Stimulated activated naive CD8-positive, alpha-beta T cell treated with anti-CD3 and anti-CD28 coated beads, Interleukin-15, amount 100 ng/mL, for 72 hours (primary cell): Measurements from ENCODE around the gene DLG2.
A peak's percentile ranks its signal among the peaks of the same experiment; 100 is the strongest.

Source experiments
- ATAC-seq: fragments of 150-1000 bp; cut with Tn5 transposase; 2 replicates; pipeline ENCODE4 v1.10.0; 2021; ENCODE audit warnings: mild to moderate bottlenecking, moderate library complexity
- DNase-seq, 2 donors: peaks; one replicate each; pipeline ENCODE4 v3.0.0; 2021 to 2022
- H3K27ac Mint-ChIP-seq, 2 donors: one replicate each; pipeline ENCODE4 v1.8.0; 2022; ENCODE audit warnings: mild to moderate bottlenecking in 2 of 2, mixed read lengths in 2 of 2, moderate library complexity in 2 of 2
- H3K27me3 Mint-ChIP-seq: one replicate; pipeline ENCODE4 v1.8.0; 2022; ENCODE audit warnings: mixed read lengths
- H3K4me1 Mint-ChIP-seq: one replicate; pipeline ENCODE4 v1.8.0; 2022; ENCODE audit warnings: mild to moderate bottlenecking, mixed read lengths
- H3K4me3 Mint-ChIP-seq, 2 donors: one replicate each; pipeline ENCODE4 v1.8.0; 2022; ENCODE audit warnings: mild to moderate bottlenecking in 2 of 2, mixed read lengths in 2 of 2, moderate library complexity in 1 of 2
- H3K9me3 Mint-ChIP-seq, 2 donors: one replicate each; pipeline ENCODE4 v1.8.0; 2022; ENCODE audit warnings: mixed read lengths in 2 of 2

The DLG2 gene

DNA sequence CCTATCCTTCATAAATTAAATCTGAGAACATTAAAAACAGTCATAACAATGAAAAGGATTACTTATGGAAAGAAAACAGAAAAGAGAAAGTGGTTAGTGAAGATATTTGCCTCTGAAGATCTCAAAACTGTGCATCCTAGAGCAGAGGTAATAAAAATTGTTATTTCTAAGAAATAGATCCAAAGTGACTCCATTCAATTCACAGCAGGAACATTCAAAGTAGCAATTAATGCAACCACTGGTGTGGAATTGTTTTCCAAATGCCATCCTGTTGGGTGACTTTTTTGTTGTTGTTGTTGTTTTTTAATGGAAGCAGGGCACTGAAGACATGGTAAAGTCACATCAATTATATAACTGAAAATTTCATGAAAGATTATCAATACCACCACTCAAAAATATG lies 1201.5 kb downstream of the DLG2 start:
- Mint-ChIP-seq H3K9me3 (peaks cover 22 to 24% of the 10 kb centered on the region in 2 donors), H3K27me3 (no peaks in the 10 kb centered on the region), H3K27ac (no peak overlapping the region), H3K4me1 (no peaks in the 10 kb centered on the region), H3K4me3 (no peak overlapping the region)
- no peak for ATAC-seq
- DNase-seq, result no peak

DNA sequence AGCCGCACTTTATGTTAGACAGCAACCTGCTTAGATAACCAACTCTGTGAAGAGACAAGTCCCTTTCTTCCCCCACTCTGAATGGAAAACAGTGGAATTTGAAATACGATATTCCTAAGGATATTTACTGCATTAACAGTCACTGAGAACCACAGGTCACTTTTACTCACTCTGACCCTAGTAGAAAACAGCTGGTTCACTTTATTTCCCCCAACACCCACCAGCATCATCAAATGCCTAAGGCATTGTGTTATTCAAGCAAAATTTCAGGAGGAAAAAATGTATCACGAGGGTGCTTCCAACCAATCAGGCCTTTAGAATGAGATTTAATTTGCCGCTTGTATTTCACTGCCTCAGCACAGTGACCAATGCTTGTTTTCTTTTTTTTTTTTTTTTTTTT lies 1206.9 kb downstream of the DLG2 start:
- Mint-ChIP-seq H3K27ac (no peak overlapping the region), H3K4me1 (no peaks in the 10 kb centered on the region), H3K27me3 (no peaks in the 10 kb centered on the region), H3K4me3 (no peak overlapping the region), H3K9me3 (peaks cover 19 to 29% of the 10 kb centered on the region in 2 donors)
- DNase-seq, result no peak
- no peak for ATAC-seq

DNA sequence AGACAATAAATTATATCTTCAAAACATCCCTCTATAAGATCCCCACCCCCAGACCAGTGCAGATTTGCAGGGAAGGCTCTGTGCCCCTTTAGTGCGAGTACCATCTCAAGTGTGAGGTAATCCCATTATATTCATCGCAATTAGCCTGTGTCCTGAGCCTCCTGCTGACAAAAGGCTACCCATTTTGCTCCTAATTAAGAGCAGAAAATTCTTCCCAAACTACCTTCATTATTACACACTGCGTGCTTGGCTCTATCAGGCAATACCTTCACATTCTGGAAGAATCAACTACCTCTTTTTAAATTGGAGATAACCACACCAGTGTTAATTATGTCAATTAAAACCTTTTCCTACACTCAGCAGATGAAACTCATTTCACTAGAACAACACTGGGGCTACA lies 1207.5 kb downstream of the DLG2 start:
- Mint-ChIP-seq H3K4me1 (no peaks in the 10 kb centered on the region), H3K27ac (no peak overlapping the region), H3K27me3 (no peaks in the 10 kb centered on the region), H3K4me3 (no peak overlapping the region), H3K9me3 (peaks cover 19 to 29% of the 10 kb centered on the region in 2 donors)
- no peak for DNase-seq
- no peak for ATAC-seq

DNA sequence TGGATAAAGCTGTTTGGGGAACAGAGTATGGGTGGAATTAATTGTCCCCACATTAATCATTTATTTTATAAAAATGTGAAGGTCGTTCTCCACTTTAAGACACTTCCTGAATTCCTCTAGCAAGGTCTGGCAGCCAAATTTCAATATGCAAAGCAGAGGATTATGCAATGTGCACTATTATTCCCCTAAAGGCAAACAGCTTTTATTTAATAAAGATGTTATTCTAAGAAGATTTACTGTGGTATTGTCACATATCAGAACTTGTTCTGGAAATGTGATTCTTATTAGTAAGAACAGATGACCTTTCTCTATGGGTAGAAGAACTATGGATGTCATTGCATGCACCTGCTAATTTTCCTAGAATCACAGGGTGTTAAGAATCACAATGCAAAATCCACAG lies 1212.2 kb downstream of the DLG2 start:
- ATAC-seq (no peak), DNase-seq (no peak)
- Mint-ChIP-seq H3K27ac (no peak overlapping the region), H3K4me3 (no peak overlapping the region), H3K9me3 (peaks cover 12 to 19% of the 10 kb centered on the region in 2 donors), H3K27me3 (no peaks in the 10 kb centered on the region), H3K4me1 (no peaks in the 10 kb centered on the region)

DNA sequence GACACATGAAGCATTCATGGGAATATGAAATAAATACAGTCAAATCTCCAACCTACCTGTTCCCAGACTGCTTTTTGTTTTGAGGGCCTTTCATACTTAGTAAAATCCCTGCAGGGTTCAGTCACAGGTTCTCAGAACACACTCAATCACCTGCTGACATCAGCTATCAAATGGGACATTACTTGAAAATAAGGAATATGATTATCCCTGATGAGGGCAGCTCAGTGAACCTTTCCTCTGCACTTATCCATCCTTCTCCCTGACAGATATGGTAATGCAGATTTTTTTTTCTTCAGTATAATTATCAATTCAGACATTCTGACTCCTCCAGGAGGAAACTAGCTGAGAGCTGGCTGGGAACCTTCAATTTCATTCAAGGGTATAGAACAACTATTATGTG lies 1213.6 kb downstream of the DLG2 start:
- Mint-ChIP-seq H3K27me3 (no peaks in the 10 kb centered on the region), H3K4me3 (no peak overlapping the region), H3K9me3 (peaks cover 6 to 19% of the 10 kb centered on the region in 2 donors), H3K4me1 (no peaks in the 10 kb centered on the region), H3K27ac (no peak overlapping the region)
- DNase-seq (no peak), ATAC-seq (no peak)

DNA sequence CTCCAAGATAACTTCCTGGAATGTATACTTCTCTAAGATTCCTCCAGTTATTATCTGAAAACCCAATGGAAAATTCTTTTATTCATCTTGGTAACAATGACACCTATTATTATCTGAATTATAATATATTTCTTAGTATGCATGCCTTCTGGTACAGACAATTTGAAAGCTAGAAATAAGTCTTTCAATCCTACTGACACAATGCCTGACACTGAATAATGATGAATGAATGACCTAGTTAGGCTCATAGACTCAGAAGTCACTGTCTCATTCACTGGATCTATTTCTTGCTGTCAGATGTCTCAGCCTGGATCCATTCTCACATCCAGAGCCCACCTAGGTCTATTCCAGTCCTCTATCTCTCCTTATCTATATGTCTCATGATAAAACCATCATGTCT lies 1214.3 kb downstream of the DLG2 start:
- ATAC-seq, result no peak
- no peak for DNase-seq
- Mint-ChIP-seq H3K27ac (no peak overlapping the region), H3K9me3 (peaks cover 6 to 16% of the 10 kb centered on the region in 2 donors), H3K4me3 (no peak overlapping the region), H3K27me3 (no peaks in the 10 kb centered on the region), H3K4me1 (no peaks in the 10 kb centered on the region)

DNA sequence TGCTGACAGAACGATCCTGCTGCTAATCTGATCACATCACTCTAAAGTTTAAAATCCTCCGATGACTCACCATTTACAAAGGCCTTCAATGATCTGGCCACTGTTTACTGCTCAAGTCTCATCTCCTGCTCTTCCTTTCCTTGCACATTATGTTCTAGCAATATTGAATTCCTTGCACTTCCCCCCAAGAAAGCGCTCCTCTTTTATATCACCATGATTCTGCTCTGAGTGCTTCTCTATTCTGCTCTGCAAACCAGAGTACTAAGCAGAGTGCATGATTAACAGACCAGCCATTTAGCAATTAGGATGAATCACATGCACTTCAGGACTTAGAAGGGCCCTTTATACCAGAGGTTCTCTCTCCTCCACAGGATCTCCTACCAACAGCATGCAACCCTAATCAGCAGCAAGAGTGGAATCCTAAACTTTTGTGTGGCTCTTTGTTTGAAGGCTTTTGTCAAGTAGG lies 1218.2 kb downstream of the DLG2 start:
- no peaks in the 10 kb centered on the region for H3K27me3 Mint-ChIP-seq
- no peak overlapping the region for H3K4me3 Mint-ChIP-seq
- H3K9me3 Mint-ChIP-seq, result peaks cover 17 to 20% of the 10 kb centered on the region in 2 donors
- no peak overlapping the region for H3K27ac Mint-ChIP-seq
- ATAC-seq (no peak), DNase-seq (no peak)
- no peaks in the 10 kb centered on the region for H3K4me1 Mint-ChIP-seq

DNA sequence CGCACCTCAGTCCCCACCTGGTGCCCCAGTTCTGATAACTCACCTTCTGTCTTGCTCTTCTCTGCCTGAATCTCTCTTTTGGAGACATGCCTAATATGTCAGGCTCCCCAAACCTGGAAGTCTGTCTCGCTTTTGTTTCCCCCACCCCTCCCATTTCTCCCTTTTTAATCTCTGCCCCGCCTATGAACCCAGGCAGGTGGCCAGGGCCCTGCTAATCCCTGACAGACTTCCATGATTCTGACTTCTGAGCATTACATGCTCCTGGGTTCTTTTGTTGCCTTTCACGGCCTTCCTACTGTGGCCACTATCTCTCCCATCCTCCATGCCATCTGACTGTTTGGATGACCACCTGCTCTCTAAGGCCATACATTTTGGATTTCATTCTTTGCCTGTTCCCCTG lies 1220.1 kb downstream of the DLG2 start:
- no peaks in the 10 kb centered on the region for H3K27me3 Mint-ChIP-seq
- no peaks in the 10 kb centered on the region for H3K4me1 Mint-ChIP-seq
- H3K9me3 Mint-ChIP-seq, result peaks cover 17 to 30% of the 10 kb centered on the region in 2 donors

DNA sequence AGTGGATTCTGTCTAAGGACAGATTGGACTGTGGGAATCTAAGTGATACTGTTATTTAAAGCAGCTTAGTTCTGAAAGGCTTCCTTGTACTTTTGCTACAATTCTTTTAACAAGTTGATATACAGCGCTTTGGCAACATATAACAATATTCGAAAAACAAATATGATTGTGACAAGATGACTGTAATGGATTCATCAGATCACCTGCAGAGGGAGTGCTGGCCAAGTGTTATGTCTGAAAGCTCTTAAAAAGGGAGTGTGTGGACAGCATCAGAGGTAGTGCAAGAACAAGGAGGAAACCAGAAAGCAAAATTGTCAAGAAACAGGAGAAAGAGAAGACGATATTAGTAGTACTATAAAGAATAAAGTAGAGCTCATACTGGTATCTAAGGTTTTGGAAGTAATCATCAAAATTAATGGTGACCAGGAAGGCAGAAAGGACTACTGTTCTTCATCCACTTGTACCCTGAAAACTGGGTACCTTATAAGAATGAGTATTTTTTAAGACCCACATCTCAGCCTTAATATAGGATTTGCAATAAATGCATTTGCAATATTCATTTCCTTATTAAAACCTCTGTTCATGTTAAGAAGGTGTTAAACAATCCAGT lies 1229.0 kb downstream of the DLG2 start:
- H3K4me3 Mint-ChIP-seq, result no peak overlapping the region
- peaks cover 9% of the 10 kb centered on the region in 2 donors for H3K9me3 Mint-ChIP-seq
- no peak overlapping the region for H3K27ac Mint-ChIP-seq
- H3K4me1 Mint-ChIP-seq, result no peaks in the 10 kb centered on the region
- ATAC-seq, result no peak
- no peak for DNase-seq
- H3K27me3 Mint-ChIP-seq, result no peaks in the 10 kb centered on the region

More for the DNA sequence above, 1220.1 kb downstream of the DLG2 start:
- no peak for DNase-seq
- Mint-ChIP-seq H3K4me3 (no peak overlapping the region), H3K27ac (no peak overlapping the region)
- ATAC-seq, result no peak

DNA sequence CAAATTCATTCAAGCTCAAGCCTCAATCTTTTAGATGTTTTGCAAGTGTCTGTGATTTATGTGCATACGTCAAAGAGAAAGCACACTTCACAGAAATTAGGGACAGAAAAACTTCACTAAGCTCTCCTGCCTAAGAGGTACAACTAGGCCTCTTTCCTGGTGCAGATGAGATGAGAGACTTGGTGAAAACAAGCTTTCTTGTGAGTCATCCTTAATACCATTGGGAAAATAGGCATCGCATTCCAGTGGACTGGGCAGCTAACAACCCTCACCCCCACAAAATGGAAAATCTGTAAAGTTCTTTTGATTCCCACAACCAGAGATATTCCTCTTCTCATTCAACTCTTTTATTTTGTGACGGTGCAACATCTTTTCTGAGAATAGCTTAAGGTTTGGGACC lies 1230.6 kb downstream of the DLG2 start:
- peaks cover 8 to 9% of the 10 kb centered on the region in 2 donors for H3K9me3 Mint-ChIP-seq
- no peak overlapping the region for H3K4me3 Mint-ChIP-seq
- no peaks in the 10 kb centered on the region for H3K27me3 Mint-ChIP-seq
- no peaks in the 10 kb centered on the region for H3K4me1 Mint-ChIP-seq
- ATAC-seq (no peak), DNase-seq (no peak)
- no peak overlapping the region for H3K27ac Mint-ChIP-seq

DNA sequence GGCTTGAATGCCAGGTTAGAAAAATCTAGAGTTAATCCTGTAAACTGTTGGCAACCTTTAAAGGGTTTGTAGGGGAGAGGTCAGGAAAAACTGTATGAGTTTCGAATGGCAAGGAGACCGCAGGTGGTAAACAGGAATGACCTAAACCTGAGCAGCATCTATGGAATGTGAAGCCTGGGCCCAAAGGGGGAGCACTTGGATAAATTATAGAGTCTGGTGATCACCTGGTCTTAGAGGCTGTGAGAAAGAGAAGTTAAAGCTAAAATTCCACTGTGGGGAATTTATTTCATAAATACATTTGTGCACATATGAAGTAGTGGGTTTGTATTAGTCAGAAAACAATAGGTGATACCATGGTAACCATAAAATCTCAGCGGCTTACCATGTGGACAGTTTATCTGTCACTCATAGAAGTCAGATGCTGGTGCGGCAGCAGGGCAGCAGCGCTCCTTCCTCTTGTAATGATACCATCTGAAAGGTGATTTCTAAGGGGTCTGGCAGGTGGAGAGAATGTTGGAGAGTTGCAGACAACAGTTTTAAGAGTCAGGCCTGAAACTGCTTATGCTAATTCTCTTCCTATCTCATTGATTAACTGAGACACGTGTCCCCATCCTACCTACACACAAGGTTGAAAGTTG lies 1236.6 kb downstream of the DLG2 start:
- peaks cover 5 to 8% of the 10 kb centered on the region in 2 donors for H3K9me3 Mint-ChIP-seq

DNA sequence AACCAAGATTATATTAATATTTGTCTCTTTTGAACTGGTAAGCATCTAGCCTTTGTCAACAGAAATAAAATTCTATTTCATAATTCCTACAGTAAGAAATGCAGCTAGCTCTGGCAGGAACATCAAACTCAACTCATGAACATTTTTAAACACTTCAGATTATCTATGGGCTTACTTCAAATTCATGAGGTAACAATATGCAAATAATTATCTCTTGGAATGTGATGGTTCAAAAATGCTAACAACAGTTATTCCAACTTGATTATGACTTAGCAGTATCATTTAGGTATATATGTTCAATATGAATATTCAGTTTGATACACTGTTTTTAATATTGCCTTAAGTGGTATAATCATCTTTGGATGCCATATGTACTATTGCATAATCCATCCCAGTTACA lies 1237.4 kb downstream of the DLG2 start:
- no peak for ATAC-seq
- H3K27me3 Mint-ChIP-seq, result no peaks in the 10 kb centered on the region

More for the DNA sequence above, 1236.6 kb downstream of the DLG2 start:
- no peak overlapping the region for H3K27ac Mint-ChIP-seq
- H3K4me1 Mint-ChIP-seq, result no peaks in the 10 kb centered on the region
- no peaks in the 10 kb centered on the region for H3K27me3 Mint-ChIP-seq
- H3K4me3 Mint-ChIP-seq, result no peak overlapping the region
- ATAC-seq, result no peak
- no peak for DNase-seq

DNA sequence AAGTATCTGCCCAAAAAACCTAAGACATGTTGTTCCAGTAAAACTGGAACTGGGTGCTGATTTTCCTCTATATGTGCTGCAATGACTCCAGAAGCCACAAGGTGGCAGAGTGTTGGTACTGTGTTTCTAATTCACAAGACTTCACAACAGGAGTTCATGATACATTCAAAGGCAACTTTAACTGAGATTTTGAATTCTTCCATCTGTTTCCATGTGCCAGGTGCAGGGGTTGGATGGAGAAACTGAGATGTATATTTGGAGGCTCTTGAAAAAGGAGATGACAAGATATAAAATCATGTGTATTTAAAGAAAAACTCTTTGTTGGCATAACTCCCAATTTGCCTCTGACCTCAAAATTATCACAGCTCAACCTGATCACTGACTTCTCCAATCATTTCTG lies 1242.4 kb downstream of the DLG2 start:
- Mint-ChIP-seq H3K4me3 (no peak overlapping the region), H3K27ac (no peak overlapping the region), H3K27me3 (no peaks in the 10 kb centered on the region), H3K9me3 (no peaks in the 10 kb centered on the region), H3K4me1 (no peaks in the 10 kb centered on the region)
- DNase-seq (peak; percentile 13), ATAC-seq (no peak)

More for the DNA sequence above, 1237.4 kb downstream of the DLG2 start:
- Mint-ChIP-seq H3K4me1 (no peaks in the 10 kb centered on the region), H3K27ac (no peak overlapping the region), H3K4me3 (no peak overlapping the region), H3K9me3 (peaks cover under 1 to 2% of the 10 kb centered on the region in 2 donors)
- no peak for DNase-seq

DNA sequence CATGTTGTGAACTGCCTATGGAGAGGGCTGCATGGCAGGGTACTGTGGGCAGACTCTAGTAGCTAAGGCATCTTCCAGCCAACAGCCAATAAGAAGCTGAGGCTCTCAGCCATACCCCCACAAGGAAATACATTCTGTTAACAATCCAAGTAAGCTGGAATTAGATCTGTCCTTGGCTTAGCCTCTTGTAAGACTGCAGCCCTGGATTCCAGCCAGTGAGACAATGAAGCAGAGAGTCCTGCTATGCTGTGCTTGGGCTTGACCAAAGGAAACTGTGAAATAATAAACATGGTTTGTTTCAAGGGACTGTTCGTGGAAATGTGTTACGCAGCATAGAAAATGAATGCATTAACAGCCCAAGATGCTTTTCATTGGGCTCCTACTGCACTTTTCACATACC lies 1243.6 kb downstream of the DLG2 start:
- Mint-ChIP-seq H3K27me3 (no peaks in the 10 kb centered on the region), H3K9me3 (no peaks in the 10 kb centered on the region), H3K4me3 (no peak overlapping the region), H3K27ac (no peak overlapping the region), H3K4me1 (no peaks in the 10 kb centered on the region)
- no peak for ATAC-seq
- no peak for DNase-seq

DNA sequence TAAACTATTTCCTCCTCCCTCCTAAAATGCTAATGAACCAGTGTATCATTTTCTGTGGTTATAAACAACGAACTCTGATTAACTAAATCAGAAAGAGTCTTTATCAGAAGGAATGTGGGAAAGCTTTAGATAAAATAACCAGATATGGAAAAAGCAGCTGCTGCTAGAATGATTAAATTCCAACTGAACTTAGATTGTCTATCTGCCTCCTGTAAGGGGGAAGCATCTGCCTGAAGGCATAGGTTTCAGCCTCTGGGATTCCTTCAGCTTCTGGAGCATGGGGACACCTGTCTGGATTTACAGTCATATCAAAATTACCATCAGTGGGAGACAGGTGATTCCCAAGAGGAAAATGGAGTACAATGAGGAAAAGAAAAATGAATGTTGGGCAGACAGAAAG lies 1245.5 kb downstream of the DLG2 start:
- Mint-ChIP-seq H3K27ac (no peak overlapping the region), H3K9me3 (no peaks in the 10 kb centered on the region), H3K27me3 (no peaks in the 10 kb centered on the region), H3K4me3 (no peak overlapping the region), H3K4me1 (no peaks in the 10 kb centered on the region)
- ATAC-seq, result no peak
- no peak for DNase-seq

DNA sequence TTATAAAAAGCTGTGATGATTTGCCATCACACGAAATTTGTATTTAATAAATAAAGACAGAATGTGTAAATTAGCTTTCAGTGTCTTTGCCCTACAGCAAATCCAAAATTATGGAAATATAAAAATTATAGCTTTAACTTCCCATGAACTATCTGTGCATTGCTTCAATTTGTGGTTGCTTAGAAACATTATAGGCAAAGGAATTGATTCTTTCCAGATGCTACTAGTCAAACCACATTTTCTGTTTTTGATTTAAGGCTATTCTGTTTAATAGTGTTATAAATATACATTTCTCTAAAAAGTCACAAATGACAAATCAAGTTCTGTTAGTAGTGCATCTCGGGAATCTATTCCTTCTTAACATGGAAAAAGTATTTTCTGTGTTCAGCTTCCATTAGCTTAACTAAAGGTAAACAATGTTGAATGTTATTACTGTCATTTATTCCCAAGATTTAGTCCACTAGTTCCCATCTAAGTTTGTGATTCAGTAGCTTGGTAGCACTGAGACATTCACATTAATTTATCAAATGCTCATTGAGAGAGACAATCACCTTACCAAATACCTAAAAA lies 1254.7 kb downstream of the DLG2 start:
- no peak for ATAC-seq

More for the DNA sequence above, 1254.7 kb downstream of the DLG2 start:
- Mint-ChIP-seq H3K27ac (no peak overlapping the region), H3K27me3 (no peaks in the 10 kb centered on the region), H3K4me3 (no peak overlapping the region), H3K4me1 (no peaks in the 10 kb centered on the region), H3K9me3 (peaks cover 0 to 8% of the 10 kb centered on the region in 2 donors)
- no peak for DNase-seq
